T-helper 17 cell (primary cell): ENCODE data around the gene SERP2. TPM values are rescaled to one million over a fixed set of nuclear protein-coding genes. Genes with fewer than 3 reads are reported as not detected.

Experiments used
- ATAC-seq: fragments of 150-1000 bp; cut with Tn5 transposase; 2 replicates; pipeline ENCODE4 v1.10.0; 2021; ENCODE audit warnings: mild to moderate bottlenecking, moderate library complexity
- DNase-seq, 3 donors: peaks; one replicate each; pipeline versions ENCODE4 v3.0.0 to v3.0.0-alpha.2; 2020 to 2021
- H3K9me3 ChIP-seq: one replicate; pipeline ENCODE4 v1.7.0; 2013; ENCODE audit warnings: low read length, mild to moderate bottlenecking; ENCODE audit not compliant: control insufficient read depth, poor library complexity, severe bottlenecking
- H3K27ac Mint-ChIP-seq: one replicate; pipeline ENCODE4 v1.8.0; 2022; ENCODE audit warnings: mild to moderate bottlenecking, moderate library complexity, mixed read lengths
- H3K27me3 Mint-ChIP-seq: one replicate; pipeline ENCODE4 v1.8.0; 2022; ENCODE audit warnings: mixed read lengths
- H3K36me3 Mint-ChIP-seq: one replicate; pipeline ENCODE4 v1.8.0; 2022; ENCODE audit warnings: low read depth, mixed read lengths
- H3K4me1 Mint-ChIP-seq: one replicate; pipeline ENCODE4 v1.8.0; 2022; ENCODE audit warnings: mild to moderate bottlenecking, mixed read lengths
- H3K4me3 Mint-ChIP-seq: one replicate; pipeline ENCODE4 v1.8.0; 2022; ENCODE audit warnings: mild to moderate bottlenecking, moderate library complexity, mixed read lengths
- total RNA-seq, 4 donors: library from RNA in 2 of 4; stranded (reverse) in 2 of 4; gene quantifications; one replicate each; pipeline ENCODE4 v1.2.3 and lab custom pipeline; 2022 to 2026

The SERP2 gene
- total RNA-seq, 2 donors from 2014 or later, result not detected

- no peak for ATAC-seq
- Mint-ChIP-seq H3K27ac (no peak overlapping the region), H3K36me3 (no peaks in the 10 kb centered on the region), H3K4me3 (no peak overlapping the region), H3K4me1 (no peaks in the 10 kb centered on the region), H3K27me3 (peaks cover 51% of the 10 kb centered on the region)
- no peaks in the 10 kb centered on the region for H3K9me3 ChIP-seq
- DNase-seq, result no peak
Observed at GRCh38 chr13:44398606-44399005, 25.0 kb downstream of the SERP2 start.

- H3K27ac Mint-ChIP-seq, result no peak overlapping the region
- H3K36me3 Mint-ChIP-seq, result peaks cover 3% of the 10 kb centered on the region
- no peaks in the 10 kb centered on the region for H3K9me3 ChIP-seq
- no peak for DNase-seq
- no peak overlapping the region for H3K4me3 Mint-ChIP-seq
- ATAC-seq, result no peak
- peaks cover 54% of the 10 kb centered on the region for H3K27me3 Mint-ChIP-seq
- H3K4me1 Mint-ChIP-seq, result peaks cover 2% of the 10 kb centered on the region
Observed at GRCh38 chr13:44399074-44399473, 25.4 kb downstream of the SERP2 start.

DNA sequence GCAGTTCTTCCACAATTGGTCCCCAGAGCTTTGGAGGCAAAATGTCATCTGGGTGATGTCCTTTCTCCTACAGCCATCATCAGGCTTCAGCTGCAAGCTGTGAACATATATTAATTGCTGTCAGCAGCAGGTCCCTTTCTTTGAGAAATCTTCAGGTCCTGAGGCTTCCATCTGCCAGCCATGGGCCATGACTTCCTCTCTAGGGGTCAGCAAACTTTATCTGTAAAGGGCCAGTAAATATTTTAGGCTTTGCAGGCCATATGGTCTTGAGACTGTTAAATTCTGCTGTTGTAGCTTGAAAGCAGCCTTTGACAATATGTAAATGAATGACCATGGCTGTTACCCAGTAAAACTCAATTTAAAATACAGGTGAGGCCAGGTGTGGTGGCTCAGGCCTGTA is 27.1 kb downstream of the SERP2 start:
- no peaks in the 10 kb centered on the region for H3K9me3 ChIP-seq
- Mint-ChIP-seq H3K4me1 (peaks cover 4% of the 10 kb centered on the region), H3K36me3 (peaks cover 3% of the 10 kb centered on the region), H3K4me3 (no peak overlapping the region), H3K27me3 (peaks cover 62% of the 10 kb centered on the region), H3K27ac (no peak overlapping the region)
- ATAC-seq (no peak), DNase-seq (no peak)

DNA sequence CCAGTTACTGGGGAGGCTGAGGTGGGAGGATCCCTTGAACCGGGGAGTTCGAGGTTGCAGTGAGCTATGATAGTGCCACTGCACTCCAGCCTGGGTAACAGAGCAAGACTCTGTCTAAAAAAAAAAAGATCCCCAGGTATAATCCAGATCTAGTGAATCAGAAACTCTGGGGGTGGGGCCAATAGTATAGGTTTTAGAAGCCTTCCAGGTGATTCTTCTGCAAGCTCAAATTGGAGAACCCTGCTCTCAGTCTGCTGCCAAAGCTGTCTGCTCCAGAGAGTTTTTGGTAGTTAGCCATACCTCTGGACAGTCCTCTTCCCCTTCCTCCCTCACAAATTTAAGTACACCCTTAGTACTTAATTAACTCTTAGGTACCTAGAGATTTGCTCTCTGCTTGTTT is 28.0 kb downstream of the SERP2 start:
- Mint-ChIP-seq H3K4me3 (no peak overlapping the region), H3K4me1 (peaks cover 4% of the 10 kb centered on the region), H3K27me3 (peaks cover 66% of the 10 kb centered on the region), H3K36me3 (peaks cover 3% of the 10 kb centered on the region), H3K27ac (no peak overlapping the region)
- no peak for DNase-seq
- no peak for ATAC-seq
- no peaks in the 10 kb centered on the region for H3K9me3 ChIP-seq

- ATAC-seq, result no peak
Observed at GRCh38 chr13:44402899-44403445, 29.3 kb downstream of the SERP2 start.

DNA sequence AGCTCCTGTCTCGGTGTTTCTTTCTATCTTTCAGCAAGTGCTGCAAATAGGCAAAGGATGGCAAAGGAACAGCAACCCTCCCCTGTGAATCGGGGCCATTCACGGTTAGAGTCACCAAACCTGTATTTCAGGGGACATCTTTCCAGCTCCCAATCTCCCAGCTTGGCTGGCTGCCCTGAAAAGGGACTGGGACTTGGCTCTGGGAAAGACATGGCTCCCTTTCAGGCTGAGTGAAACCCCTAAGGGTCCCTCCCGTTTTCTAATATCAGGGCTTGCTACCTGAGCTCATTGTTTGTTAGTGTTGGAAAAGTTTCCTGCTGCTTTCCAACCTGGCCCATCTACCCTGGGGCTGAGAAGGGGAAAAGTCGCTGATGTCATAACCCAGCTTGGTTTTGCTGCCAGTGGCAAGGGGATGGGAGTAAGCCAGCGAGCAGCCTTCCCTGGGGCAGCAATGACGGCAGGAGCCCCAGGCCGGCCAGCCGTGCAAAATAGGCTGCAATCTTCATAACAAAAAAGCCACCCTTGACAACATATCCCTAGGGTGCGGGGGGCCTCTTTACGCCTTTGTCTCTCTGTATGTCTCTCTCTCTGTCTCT is 29.9 kb downstream of the SERP2 start:
- Mint-ChIP-seq H3K36me3 (peaks cover 3% of the 10 kb centered on the region), H3K27ac (no peak overlapping the region), H3K4me1 (peaks cover 4% of the 10 kb centered on the region), H3K27me3 (peaks cover 55% of the 10 kb centered on the region), H3K4me3 (no peak overlapping the region)
- DNase-seq, result no peak
- no peak for ATAC-seq
- H3K9me3 ChIP-seq, result no peaks in the 10 kb centered on the region

More at GRCh38 chr13:44402899-44403445, 29.3 kb downstream of the SERP2 start:
- H3K36me3 Mint-ChIP-seq, result peaks cover 3% of the 10 kb centered on the region
- DNase-seq, result no peak
- H3K9me3 ChIP-seq, result no peaks in the 10 kb centered on the region
- H3K4me1 Mint-ChIP-seq, result peaks cover 4% of the 10 kb centered on the region
- H3K4me3 Mint-ChIP-seq, result no peak overlapping the region
- no peak overlapping the region for H3K27ac Mint-ChIP-seq
- peaks cover 61% of the 10 kb centered on the region for H3K27me3 Mint-ChIP-seq

DNA sequence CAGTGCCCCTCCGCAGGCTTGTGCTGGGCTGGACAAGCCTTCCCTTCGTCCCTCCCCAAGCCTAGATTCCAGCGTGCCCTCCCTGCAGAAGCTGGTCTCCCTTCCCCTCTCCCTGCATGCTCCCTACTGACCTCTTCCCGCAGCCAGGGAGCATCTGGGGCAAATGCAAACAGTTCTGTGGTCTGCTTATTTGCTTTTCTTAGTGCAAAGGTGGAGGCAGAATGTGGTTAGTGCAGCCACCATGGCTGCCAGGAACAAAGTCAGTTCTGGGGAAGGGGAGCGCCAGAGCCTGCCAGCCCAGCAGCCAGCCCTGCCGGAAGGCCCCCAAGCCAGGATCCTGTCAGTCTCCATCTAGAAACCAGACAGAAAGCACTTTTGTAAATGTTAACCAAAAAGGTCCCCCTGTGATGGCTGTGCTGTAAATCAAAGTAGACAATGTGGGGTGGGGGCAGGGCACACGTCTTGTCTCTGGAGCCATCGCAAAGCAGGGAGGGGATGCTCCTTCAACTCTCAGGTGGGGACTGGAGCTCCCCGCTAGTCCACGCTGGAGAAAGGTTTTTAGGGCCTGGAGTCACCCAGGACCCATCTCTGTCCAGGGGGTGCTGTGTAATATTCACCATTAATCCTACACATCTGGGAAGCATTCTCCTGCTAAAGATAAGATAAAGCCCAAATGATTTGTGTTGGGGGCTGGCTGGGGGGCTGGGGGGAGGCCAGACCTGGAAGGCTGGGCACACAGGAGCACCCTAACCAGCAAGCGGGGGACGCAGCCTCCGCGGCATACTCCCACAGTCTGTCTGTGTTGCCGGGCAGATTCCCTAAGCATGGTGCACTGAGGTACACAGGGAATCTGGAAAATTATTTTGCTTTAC is 30.9 kb downstream of the SERP2 start:
- DNase-seq, result no peak
- no peaks in the 10 kb centered on the region for H3K9me3 ChIP-seq
- ATAC-seq, result no peak
- Mint-ChIP-seq H3K27me3 (peaks cover 55% of the 10 kb centered on the region), H3K27ac (no peak overlapping the region), H3K4me1 (peaks cover 7% of the 10 kb centered on the region), H3K4me3 (no peak overlapping the region), H3K36me3 (peaks cover 3% of the 10 kb centered on the region)

GRCh38 chr13:44406617-44407016 is 33.0 kb downstream of the SERP2 start:
- Mint-ChIP-seq H3K36me3 (peaks cover 3% of the 10 kb centered on the region), H3K27ac (no peak overlapping the region), H3K4me1 (peaks cover 7% of the 10 kb centered on the region), H3K4me3 (no peak overlapping the region), H3K27me3 (peaks cover 65% of the 10 kb centered on the region)
- ATAC-seq (no peak), DNase-seq (no peak)
- H3K9me3 ChIP-seq, result no peaks in the 10 kb centered on the region

- no peak overlapping the region for H3K27ac Mint-ChIP-seq
- H3K4me1 Mint-ChIP-seq, result peaks cover 7% of the 10 kb centered on the region
- DNase-seq, result no peak
- no peaks in the 10 kb centered on the region for H3K9me3 ChIP-seq
- H3K36me3 Mint-ChIP-seq, result peaks cover 3% of the 10 kb centered on the region
- H3K4me3 Mint-ChIP-seq, result no peak overlapping the region
- peaks cover 61% of the 10 kb centered on the region for H3K27me3 Mint-ChIP-seq
- no peak for ATAC-seq
Observed at GRCh38 chr13:44407379-44407778, 33.8 kb downstream of the SERP2 start.

GRCh38 chr13:44407891-44408290 is 34.3 kb downstream of the SERP2 start:
- ATAC-seq (no peak), DNase-seq (no peak)
- Mint-ChIP-seq H3K4me1 (peaks cover 7% of the 10 kb centered on the region), H3K27me3 (peaks cover 57% of the 10 kb centered on the region), H3K4me3 (no peak overlapping the region), H3K36me3 (peaks cover 3% of the 10 kb centered on the region), H3K27ac (no peak overlapping the region)
- H3K9me3 ChIP-seq, result no peaks in the 10 kb centered on the region

GRCh38 chr13:44409595-44409994 is 36.0 kb downstream of the SERP2 start:
- ATAC-seq, result no peak
- DNase-seq, result no peak
- H3K4me1 Mint-ChIP-seq, result peaks cover 4% of the 10 kb centered on the region
- peak overlapping the region; percentile 24 for H3K27ac Mint-ChIP-seq
- H3K9me3 ChIP-seq, result no peaks in the 10 kb centered on the region
- no peak overlapping the region for H3K4me3 Mint-ChIP-seq
- H3K27me3 Mint-ChIP-seq, result peaks cover 44% of the 10 kb centered on the region
- no peaks in the 10 kb centered on the region for H3K36me3 Mint-ChIP-seq

DNA sequence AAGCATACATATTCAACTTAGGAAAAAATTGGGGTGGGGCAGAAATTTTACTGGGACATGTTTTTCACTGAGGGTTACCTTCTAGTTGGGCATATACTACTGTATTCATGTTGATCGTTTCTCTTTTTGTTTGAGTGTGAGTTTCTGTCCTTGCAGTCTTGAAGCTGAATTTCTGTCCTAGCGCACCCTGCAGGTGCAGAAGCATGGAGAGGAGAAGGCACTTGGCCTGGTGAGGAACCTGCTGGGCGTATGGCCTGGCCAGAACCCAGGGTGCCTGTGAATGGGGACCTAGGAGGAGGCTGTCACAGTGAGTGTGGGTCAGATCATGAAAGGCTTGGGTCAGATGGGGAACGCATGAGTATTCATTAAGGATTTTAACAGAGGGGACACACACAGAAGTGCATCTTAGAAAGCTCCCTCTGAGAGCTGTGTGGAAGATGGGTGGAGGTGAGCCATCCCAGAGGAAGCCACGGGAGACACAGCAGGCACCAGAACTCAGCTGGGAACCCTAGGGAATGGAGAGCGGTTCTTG is 36.8 kb downstream of the SERP2 start:
- no peak overlapping the region for H3K27ac Mint-ChIP-seq
- DNase-seq (no peak), ATAC-seq (no peak)
- H3K27me3 Mint-ChIP-seq, result peaks cover 42% of the 10 kb centered on the region
- peaks cover 2% of the 10 kb centered on the region for H3K4me1 Mint-ChIP-seq
- H3K36me3 Mint-ChIP-seq, result no peaks in the 10 kb centered on the region
- H3K9me3 ChIP-seq, result no peaks in the 10 kb centered on the region
- no peak overlapping the region for H3K4me3 Mint-ChIP-seq

DNA sequence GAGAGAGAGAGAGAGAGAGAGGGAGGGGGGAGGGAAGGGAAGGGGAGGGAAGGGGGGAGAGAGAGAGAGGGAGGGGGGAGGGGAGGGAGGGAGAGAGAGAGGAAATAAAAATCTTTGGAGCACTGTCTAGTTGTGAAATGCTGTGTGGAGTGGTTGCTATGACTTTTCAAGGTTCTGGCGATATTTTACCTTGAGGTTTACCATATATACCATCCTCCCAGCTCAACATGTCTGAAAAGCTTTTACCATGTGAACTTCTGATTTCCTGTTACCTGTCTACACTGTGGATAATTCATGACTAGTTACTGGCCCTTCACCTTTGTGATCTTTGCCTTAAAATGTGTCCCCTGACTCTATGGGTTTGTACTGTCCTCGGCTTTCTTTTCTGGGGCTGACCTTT is 38.2 kb downstream of the SERP2 start:
- Mint-ChIP-seq H3K27ac (peak overlapping the region; percentile 6), H3K36me3 (no peaks in the 10 kb centered on the region), H3K4me3 (no peak overlapping the region), H3K4me1 (peaks cover 2% of the 10 kb centered on the region), H3K27me3 (peaks cover 29% of the 10 kb centered on the region)
- no peak for DNase-seq
- no peaks in the 10 kb centered on the region for H3K9me3 ChIP-seq
- no peak for ATAC-seq
